CD4-positive, alpha-beta T cell treated with Interleukin-4 for 1 hour (primary cell): ENCODE results near the gene LLPH.

Experiments
- DNase-seq, 2 donors: peaks; one replicate each; pipeline ENCODE4 v3.0.0-alpha.2; 2020 to 2022

Gene LLPH

DNA sequence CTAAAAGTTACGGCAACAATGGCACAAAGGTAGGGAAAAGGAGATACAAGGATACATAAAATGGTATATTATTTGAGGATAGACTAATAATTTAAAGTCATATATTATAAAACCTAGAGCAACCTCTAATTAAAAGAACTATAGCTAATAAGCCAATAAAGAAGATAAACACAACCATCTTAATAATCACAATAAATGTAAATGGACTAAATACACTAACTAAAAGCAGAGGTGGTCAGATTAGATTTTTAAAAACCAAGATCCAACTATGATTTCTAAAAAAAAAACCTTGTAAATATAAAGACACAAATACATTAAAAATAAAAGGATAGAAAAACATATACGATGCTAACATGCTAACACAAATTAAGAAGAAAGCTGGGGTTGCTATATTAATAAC lies 10.7 kb upstream of the LLPH start:
- no peak for DNase-seq

DNA sequence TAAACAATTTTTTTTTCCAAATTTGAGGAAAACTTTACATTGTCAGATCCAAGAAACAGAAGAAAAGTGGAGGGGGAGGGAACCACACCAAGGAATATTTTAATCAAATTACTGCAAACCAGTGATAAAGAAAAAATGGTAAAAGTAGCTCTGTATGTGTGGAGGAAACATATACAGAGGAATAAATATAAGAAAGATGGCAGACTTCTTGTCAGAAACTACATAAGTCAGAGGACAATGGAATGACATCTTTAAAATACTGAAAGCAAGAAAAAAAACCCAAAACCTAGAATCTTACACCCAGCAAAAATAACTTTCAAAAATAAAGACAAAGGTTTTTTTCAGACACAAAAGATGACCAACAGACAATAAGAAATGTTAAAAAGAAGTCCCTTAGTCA lies 10.2 kb upstream of the LLPH start:
- no peak for DNase-seq

DNA sequence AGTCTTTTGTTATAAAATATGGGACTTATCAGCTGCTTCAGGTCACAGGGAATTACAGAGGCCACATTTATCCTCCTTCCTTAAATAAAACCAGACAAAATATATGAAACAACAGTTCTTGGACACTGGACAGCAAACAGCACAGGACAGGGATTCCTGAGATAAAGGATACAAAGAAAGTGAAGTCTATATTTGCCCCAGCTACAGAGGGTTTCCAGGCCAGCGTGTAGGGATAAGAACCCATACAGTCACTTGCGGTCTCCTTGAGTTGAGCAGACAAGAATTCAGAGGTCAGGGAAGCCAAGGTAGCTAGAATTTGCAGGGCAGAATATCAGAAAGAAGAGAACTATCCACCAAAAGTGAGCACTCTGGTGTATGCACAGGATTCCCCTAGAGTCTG lies 8.8 kb upstream of the LLPH start:
- no peak for DNase-seq

DNA sequence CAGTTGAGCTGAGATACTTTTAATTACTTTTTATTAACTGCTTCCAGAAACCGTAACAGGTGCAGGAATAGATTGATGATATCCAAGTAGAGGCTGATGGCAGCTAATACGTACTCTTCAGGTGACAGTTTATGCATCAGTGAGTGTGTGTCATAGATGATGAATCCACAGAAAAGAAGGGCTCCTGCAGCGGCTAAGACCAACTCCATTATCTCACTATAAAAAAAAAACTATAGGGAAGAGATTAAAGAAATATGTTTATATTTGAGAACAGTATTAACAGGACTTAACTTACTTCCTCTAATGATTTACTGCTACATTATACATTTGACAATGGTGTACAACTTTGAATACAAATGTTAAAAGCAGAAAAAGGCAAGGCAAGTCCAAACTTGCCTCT lies 7.4 kb upstream of the LLPH start:
- DNase-seq: no peak

GRCh38 chr12:66132408-66132807 lies 1.9 kb upstream of the LLPH start:
- no peak for DNase-seq

DNA sequence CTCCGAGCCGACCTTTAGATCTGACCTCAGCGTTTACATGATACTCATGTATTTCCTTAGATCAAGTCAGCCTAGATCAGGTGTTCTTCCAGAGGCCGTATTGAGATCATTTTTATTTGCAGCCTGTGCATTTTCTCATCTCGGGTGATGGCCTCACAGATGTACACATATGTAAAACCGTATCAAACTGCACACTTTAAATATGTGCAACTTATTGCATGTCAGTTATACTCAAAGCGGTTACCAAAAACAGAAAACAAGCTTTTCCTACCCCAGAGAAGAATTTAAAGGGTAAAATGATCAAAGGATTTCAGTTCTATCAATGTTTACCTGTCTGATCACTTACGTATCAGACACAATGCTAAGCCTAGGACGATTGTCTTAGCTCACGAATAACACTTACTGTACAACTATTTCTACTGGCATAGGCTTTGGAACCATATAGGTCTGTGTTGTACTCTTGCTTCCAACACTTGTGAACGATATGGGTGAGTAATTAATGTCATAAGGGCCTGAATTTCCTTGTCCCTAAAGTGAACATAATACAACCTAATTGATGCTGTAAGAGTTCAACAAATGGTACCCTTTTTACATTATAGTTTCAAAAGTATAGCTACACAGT lies 628 bp upstream of the LLPH start:
- no peak for DNase-seq

DNA sequence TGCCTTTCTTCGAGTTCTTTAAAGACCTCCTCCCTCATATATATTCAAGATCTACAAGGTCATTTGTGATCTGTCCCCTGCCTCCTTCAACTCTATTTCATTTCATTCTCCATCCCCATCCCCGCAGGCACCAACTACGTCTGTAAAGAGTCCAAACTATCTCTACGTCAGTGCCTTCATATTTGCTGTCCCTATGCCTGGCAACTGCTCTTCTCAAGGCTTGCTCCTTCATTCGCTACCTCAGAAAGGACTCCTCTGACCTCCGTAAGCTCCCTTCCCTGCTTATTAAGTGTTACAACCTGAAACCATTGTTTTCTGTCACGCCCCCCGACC lies 650 bp downstream of the LLPH start:
- no peak for DNase-seq

DNA sequence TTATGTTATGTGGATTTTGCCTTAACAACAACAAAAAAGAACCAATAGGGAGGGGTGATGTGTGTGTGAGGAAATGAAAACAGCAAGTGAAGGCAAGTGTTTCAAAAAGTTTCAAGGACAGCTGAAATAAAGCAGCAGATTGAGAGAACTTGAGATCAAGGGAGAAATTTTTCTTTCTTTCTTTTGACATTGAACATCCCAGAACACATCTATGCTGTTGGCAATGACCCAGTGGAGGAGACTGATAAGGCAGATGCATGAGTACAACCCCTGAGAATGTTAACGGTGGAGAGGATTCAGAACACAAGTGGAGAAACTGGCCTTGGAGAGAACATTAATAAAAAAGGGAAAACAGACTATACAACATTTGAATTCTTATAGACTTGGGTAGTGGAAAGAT lies 2.9 kb downstream of the LLPH start:
- no peak for DNase-seq

GRCh38 chr12:66120477-66120876 lies 10.1 kb downstream of the LLPH start:
- DNase-seq: no peak

GRCh38 chr12:66119870-66120241 lies 10.7 kb downstream of the LLPH start:
- no peak for DNase-seq

DNA sequence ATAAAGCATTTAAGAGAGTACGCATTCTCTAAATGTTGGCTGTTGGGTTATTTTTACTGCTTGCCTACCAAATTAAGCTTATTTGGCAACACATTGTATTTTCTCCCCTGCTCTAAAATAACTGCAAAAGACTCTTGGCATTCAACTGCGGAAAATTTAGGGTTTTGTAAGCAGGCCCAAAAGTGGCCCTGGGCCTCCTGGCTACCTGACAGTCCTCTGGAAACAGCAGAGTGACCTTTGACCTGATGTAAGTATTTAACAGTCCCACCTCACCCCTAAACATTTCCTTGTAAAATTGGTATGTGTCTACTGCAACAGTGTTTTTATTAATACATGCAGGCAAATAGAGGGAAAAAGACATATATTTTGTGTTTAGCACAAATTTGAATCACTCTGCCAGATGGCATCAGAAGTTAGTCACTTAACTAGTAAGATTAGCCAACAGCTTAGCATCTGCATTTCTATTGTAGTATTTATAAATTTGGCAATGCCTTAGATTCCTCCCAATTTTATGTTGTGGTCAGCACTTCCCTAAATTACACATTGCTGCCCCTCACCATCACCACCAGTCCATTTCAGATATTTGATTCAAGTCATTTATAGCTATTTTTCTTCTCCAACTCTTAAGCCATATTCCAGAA lies 11.2 kb downstream of the LLPH start:
- DNase-seq: no peak

DNA sequence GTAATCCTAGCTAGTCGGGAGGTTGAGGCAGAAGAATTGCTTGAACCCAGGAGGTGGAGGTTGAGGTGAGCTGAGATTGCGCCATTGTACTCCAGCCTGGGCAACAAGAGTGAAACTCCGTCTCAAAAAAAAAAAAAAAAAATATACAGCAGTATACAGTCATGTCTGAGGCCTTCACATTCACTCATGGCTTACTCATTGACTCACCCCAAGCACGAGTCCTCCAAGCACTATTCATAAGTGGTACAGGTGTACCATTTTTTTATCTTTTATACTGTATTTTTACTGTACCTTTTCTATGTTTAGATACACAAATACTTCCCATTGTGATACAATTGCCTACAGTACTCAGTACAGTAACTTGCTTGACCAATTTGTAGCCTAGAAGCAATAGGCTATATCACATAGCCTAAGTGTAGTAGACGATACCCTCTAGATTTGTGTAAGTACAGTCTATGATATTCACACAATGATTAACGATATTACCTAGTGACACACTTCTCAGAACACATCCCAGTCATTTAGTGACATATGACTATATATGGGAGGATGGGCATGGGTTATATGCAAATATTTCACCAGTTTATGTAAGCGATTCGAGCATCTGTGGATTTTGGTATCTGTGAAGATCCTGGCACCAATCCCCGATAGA lies 12.2 kb downstream of the LLPH start:
- no peak for DNase-seq

DNA sequence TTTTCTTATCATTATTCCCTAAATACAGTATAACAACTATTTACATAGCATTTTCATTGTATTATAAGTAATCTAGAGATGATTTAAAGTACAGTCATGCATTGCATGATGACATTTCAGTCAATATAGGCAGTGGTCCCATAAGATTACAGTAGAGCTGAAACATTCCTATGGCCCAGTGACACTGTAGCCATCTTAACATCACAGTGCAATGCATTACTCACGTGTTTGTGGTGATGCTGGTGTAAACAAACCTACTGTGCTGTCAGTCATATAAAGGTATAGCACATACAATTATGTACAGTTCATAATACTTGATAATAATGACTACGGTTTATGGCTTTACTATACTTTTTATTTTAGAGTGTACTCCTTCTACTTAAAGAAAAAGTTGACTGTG lies 13.3 kb downstream of the LLPH start:
- DNase-seq: no peak

DNA sequence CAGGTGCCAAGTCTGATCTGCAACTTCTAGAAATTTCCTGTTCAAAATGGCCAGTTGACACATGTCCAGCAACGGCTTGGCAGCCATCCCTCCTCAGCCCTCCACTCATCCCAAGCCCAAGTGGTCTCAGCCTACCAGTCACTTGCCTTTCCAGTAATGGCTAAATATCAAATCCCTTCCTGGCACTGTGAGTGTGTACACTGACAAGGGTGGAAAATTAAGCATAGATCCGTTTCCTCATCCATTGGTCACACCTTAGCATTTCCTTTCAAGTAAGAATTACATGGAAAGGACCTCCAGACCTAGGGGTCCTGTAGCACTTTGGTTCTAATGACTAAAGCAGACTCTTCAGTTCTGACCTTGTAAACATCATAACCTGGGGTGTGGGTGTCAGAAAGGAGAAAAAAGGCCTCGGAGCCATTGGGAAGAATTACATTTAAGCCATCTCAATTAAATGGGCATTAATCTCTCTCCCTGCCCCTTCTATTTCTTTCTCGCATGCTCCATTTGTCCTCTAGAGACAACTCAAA lies 15.4 kb downstream of the LLPH start:
- DNase-seq: no peak

DNA sequence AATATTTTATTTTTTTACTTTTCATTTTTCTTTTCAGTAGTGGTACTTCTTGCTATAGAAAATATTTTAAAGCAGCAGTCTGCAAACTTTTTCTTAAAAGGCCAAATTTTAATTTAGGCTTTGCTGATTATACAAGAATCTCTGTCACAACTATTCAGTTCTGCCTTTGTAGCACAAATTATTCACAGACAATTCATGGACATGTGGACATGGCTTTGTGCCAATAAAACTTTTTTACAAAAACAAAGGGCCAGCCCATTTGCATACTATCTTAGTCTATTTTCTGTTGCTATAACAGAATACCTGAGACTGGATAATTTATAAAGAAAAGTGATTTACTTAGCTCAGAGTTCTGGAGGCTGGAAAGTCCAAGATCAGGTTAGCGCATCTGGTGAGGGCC lies 17.1 kb downstream of the LLPH start:
- no peak for DNase-seq

DNA sequence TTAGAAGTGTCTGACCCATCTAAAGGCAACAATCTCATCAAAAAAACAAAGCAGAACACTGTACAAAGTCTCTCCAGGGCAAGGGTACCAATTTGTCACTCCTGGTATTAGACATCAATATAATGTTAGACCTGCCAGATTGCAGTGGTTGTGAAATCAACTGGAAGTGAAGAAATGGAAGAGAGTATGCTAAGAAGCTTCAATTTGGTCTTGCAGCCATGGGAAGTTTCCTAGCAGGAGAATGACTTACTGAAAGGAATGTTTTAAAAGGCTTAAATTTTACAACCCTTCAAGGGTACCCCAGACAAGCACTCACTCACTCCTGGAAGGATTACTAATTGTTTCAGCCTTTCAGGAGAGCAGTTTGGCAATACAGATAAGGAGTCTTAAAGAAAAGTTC lies 18.9 kb downstream of the LLPH start:
- DNase-seq: no peak

- DNase-seq: no peak
These were observed 21.5 kb downstream of the LLPH start for GRCh38 chr12:66109056-66109455.

GRCh38 chr12:66108386-66108785 lies 22.2 kb downstream of the LLPH start:
- DNase-seq: no peak

GRCh38 chr12:66107451-66107915 lies 23.1 kb downstream of the LLPH start:
- peak; percentile 61 to 81 for DNase-seq

GRCh38 chr12:66103016-66103913 lies 27.3 kb downstream of the LLPH start:
- no peak for DNase-seq

- no peak for DNase-seq
These were observed 37.8 kb downstream of the LLPH start for GRCh38 chr12:66092559-66093269.

DNA sequence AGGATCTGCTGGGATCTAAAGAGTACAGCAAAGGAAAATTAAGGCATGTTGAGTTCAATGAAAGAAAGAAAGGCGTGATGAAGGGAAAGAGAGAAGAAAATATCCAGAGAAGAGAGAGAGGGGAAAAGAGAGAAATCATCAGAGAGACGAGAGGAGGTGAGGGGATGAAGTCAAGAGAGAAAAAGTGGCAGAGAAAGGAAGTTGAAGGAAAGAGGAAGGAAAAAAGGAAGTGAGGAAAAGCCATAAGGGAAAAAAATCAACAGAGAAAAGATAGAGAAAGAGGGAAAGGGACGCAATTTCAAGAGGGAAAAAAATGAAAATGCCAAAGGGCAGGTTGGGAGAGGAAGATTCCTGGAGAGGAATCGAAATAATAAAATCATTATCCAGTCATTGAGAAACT lies 40.4 kb downstream of the LLPH start:
- no peak for DNase-seq
